ENCODE results near the gene TCF15.

The TCF15 gene

DNA sequence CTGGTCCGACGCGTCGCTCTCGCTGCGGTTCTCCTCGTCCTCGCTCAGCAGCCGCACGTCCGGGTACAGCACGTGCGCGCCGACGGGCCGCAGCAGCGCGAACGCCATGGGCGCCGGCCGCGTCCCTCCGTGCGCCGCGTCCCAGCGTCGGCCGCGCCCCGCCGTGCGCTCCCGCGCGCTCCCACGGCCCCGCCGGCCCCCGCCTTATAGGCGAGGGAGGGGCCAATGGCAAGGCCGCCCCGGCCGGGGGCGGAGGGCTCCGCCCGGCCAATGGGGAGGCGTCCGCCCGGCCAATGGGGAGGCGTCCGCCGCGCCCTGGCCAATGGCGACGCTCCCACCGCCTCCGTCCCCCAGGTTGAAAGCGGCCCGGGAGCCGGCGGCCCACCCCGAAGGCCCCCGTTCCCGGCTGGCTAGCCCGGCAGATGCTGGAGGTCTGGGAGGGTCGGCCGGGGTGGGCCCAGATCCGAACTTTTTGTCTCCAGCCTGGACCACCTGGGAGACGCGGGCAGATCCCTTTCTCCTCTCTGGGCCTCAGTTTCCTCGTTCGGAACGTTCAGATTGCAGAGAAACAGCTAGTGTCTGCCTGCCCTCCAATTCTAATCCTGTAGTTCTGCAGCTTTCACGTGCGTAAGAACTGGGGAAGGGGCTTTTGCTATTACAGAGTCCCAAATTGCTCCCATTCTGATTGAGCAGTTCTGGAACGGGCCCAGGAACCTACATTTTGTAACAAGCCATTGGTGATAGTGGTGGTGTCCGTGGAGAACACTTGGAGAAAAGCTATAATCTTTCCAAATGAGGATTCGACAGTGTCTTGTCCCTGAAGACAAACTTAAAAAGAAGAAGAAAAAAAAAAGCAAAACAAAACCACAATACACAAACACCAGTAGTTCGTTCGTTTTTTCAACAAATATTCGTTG is at the start of gene TCF15:
Gene TCF15, minus strand, starts transcription at position 180 of the 917 bp plus-strand sequence. Its CDS starts 72 bp downstream, at position 108.
- no peak for DNase-seq (ENCODE audit: low read depth in 2 of 3, low spot score in 2 of 3)

- DNase-seq (ENCODE audit: low read depth in 2 of 3, low spot score in 2 of 3) = no peak
These were observed 48.7 kb upstream of the TCF15 start for GRCh38 chr20:658731-659291.

DNA sequence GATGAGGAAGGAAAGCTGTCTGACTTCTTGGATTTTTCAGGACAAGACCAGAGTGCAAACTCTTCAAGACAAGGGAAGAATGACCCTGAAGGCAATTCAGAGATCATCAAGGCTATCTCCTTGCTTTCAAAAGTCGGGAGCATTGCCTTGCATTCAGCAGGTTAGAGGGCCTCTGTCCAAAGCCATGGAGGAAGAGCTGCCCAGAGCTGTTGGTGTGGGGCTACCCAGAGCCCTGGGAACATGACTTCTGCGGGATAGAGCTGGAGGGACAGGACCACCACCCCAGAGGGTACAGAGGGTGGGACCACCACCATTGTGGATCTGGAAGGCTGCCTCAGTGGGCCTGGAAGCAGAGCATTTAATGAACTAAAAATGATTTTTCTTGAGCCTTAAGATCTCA is 48.1 kb upstream of the TCF15 start:
- no peak for DNase-seq (ENCODE audit: low read depth in 2 of 3, low spot score in 2 of 3)

DNA sequence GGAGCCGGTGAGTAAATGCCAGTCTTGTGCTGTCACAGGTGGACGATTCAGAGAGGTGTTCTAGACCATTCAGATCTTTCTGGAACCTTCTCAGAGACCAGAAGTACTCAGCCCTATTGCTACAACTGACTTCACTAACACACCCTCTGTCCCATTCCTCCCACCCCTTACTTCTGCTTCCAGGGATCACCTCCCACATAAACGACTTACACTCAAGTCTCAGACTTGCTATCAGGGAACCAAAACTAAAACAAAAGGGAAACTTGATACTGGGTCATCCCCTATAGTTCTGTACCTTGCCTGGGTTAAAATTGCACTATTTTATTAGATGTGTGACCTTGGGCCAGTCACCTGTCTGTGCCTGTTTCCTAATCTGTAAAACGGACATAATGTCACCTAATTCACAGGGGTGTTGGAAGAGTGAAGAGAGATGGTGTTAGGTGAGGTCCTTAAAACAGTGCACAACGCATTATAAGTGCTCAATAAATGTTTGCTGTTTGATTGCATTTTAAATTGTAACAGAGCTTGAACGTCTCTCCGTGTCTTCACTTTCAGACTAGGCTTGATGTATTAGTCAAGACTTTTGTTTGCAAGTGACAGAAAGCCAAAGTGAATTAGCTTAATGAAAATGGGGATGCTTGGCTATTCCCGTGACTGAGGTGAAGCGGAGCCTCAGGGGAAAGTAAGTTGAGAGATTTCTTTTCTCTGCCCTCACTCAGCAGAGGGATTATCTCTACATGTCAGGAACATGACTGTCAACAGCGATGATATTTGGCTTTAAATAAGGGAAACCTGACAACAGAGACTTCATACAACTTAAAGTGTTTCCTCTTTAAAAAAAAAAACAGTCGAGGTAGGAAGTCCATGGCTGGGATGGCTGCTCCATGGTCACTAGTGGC is 45.9 kb upstream of the TCF15 start:
- no peak for DNase-seq (ENCODE audit: low read depth in 2 of 3, low spot score in 2 of 3)

DNA sequence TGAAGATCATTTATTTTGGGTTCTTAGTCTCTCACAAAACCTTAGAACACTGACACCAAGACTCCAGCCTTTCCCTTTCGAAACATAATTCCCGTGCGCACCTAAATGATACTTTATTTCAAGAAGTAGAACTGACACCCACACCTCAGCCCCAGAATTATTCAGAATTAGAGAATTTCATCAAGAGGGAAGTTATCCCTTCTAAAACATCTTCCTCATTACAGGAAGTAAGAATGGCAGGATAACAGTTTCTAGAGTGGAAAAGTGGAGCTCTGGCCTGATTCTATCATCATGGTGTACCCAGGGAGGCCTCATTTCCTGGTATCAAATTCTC is 44.3 kb upstream of the TCF15 start:
- DNase-seq (ENCODE audit: low read depth in 2 of 3, low spot score in 2 of 3) = no peak

DNA sequence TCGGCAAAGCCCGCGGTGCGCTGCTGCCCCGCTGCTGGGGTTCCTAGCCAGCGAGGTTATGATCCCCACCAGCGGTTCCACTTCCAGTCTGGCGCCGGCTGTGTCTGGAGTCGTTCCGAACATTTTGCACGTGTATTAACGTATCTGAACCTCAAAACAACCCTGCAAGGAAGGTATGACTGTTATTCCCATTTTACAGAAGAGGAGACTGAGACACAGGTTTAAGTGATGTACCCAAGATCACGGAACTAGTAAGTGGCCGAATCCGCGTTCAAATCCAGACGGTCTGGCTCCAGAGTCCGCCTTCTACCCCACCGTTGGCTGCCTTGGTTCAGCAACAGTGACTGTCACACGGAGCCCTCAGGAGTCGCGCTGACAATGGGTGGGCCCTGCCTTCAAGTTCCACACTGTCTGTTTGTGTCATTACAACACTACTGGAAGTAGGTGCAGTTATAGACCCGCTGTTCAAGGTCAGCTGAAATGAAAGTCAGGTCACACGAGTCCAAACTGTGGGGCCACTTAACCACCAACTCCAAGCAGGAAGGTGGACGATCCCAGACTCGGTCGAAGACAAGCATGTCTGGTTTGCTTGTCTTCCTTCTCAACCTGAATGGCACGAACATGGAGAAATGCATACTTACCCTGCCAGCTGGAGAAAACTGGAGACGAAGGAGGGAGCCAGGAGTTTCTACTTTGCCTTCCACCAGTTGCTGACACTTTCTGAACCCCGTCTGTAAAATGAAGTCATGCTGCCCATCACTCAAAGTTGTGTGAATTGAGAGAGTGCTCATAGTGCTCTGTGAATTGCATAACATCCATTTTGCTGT is 43.7 kb upstream of the TCF15 start:
- no peak for DNase-seq (ENCODE audit: low read depth in 2 of 3, low spot score in 2 of 3)

GRCh38 chr20:653110-653589 is 43.0 kb upstream of the TCF15 start, which contains the start of gene SRXN1:
TSS of gene SRXN1 (minus strand) at chr20:653200. CDS start at chr20:653185, 15 bp downstream.
- peak; percentile 72 to 79 (median 74) for DNase-seq (ENCODE audit: low read depth in 2 of 3, low spot score in 2 of 3)

- peak in 2 of 3 experiments; percentile 8 to 13 for DNase-seq (ENCODE audit: low read depth in 2 of 3, low spot score in 2 of 3)
These were observed 42.6 kb upstream of the TCF15 start for GRCh38 chr20:652615-653109.

- no peak for DNase-seq (ENCODE audit: low read depth in 2 of 3, low spot score in 2 of 3)
These were observed 41.9 kb upstream of the TCF15 start for GRCh38 chr20:651713-652614.

GRCh38 chr20:650954-651353 is 40.8 kb upstream of the TCF15 start:
- no peak for DNase-seq (ENCODE audit: low read depth in 2 of 3, low spot score in 2 of 3)

DNA sequence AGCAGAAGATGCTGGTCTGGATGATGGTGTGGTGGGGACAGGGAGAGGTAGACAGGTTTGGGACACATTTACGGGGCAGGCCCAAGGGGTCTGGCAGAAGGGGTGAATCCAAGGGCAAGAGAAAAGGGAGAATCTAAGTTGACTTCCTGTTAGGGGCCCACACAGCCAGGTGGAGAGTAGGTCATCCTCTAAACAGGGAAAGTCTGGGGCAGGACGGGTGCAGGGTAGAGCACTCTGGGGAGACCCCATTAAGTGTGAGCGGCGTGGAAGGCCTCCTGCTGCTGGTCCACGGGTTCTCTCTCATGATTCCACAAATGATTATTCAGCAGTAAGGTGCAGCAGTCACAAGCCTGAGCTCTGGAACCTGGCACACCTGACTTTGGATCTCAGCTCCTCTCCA is 40.2 kb upstream of the TCF15 start:
- DNase-seq (ENCODE audit: low read depth in 2 of 3, low spot score in 2 of 3) = no peak

DNA sequence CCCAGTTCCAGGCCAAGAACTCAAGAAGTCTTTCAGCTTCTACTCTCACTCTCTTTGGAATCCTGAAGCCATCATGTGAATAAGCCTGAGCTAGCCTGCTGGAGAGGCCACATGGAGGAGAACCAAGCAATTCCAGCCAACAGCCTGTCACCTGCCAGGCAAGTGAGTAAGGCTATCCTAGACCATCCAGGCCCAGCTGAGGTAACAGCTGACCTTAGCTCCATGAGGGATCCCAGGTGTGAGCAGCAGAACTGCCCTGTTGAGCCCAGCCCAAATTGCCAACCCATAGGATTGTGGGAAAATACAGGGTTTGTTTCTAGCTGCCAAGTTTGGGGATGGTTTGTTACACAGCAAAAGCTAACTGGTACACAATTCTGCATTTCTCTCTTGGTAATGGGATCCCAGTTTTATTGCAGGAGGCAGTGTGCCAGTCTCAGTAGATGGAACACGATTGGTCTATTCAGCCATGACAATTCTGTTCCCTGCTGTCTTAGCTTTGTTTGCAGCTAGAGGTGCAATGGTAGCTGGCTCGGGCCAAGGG is 37.4 kb upstream of the TCF15 start:
- DNase-seq (ENCODE audit: low read depth in 2 of 3, low spot score in 2 of 3) = no peak

- DNase-seq (ENCODE audit: low read depth in 2 of 3, low spot score in 2 of 3) = no peak
These were observed 36.7 kb upstream of the TCF15 start for GRCh38 chr20:646868-647233.

DNA sequence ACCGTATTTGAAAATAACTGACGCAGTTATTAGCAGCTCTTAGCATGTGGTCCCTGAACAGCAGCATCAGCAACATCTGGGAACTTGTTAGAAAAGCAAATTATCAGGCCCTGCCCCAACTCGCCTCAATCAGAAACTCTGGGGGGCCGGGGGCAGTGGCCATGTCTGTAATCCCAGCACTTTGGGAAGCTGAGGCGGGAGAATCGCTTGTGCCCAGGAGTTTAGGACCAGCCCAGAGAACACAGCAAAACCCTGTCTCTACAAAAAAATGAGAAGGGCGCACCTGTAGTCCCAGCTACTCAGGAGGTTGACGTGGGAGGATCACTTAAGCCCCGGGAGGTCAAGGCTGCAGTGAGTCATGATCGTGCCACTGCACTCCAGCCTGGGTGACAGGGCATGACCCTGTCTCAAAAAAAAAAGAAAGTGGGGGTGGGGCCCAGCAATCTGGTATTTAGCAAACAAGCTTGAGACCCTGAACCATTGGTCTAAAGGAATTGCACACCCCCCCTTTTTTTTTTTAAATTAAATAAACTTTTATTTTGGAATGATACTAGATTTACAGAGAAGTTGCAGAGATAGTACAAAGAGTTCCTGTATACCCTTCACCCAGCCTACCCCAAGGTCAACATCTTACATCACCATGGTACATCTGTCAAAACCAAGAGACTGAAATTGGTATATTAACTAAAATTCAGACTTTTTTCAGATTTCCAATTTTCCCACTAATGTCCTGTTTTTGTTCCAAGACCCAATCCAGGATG is 36.2 kb upstream of the TCF15 start:
- DNase-seq (ENCODE audit: low read depth in 2 of 3, low spot score in 2 of 3) = no peak

DNA sequence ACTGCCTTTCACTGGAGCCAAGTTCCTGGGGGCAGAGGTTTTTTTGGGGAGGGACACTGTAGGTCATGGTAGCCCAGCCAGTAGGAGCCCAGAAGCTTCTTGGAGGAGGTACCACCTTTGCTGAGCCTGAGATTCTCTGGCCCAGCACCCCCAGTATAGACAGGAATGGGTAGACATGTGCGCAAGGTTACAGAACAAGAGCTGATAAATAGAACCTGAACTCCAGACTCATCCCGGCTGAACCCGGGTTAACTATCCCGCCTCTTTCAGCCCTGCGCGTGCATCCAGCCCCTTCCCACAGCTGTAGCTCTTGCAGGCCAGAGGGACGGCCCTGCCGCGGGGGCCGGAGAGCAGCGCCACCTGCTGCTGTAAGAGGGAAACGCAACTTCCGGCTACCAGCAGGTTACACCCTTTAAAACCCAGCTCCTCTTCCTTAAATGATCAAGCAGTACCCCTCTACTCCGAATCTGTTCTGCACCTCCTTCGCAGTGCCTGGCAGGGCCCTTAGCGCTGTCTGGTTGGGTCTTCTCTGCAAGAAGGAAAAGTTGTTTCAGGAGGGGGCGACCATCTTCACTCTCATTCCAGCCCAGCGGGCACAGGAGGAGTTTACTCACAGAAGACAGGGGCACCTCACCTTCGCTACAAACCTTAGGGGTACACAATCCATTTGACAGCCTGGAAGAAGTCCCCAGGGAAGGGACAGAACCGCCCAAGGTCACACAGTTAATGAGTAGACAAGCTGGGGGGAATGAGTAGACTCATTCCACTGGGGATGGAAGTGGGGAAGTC is 35.4 kb upstream of the TCF15 start:
- peak; percentile 44 to 66 (median 51) for DNase-seq (ENCODE audit: low read depth in 2 of 3, low spot score in 2 of 3)

GRCh38 chr20:644692-645317 is 34.7 kb upstream of the TCF15 start:
- no peak for DNase-seq (ENCODE audit: low read depth in 2 of 3, low spot score in 2 of 3)

All from activated CD8-positive, alpha-beta memory T cell treated with anti-CD3 and anti-CD28 coated beads for 48 hours (primary cell).